Testis (tissue), 2 donors: ENCODE measurements around the gene C1R.

ENCODE experiments used
- CTCF ChIP-seq, 3 experiments: fragments of 450-650 bp in 2 of 3; fragments of 200-600 bp in 1 of 3; sonication (generic) in 1 of 3; IDR thresholded peaks; one replicate each; pipeline ENCODE4 v1.5.1; 2016 to 2019; ENCODE audit warnings: antibody characterized with exemption in 3 of 3, mild to moderate bottlenecking in 2 of 3, moderate library complexity in 1 of 3
- POLR2A ChIP-seq: fragments of 450-650 bp; IDR thresholded peaks from one replicate; pipeline ENCODE4 v1.6.1; 2017; ENCODE audit warnings: antibody characterized with exemption, mild to moderate bottlenecking, moderate library complexity

GRCh38 chr12:7090222-7090998, 1.8 kb downstream of the C1R start:
- TF ChIP-seq CTCF (IDR thresholded peaks at IDR 0.05) (no peak), POLR2A (no peak)
